Measurements from ENCODE around the gene RILPL2.
"Not testable (repeated sequence)": the region's sequence is repeated elsewhere in the genome, so short reads cannot be mapped to it uniquely, and the experiment has no call there.

Gene RILPL2

DNA sequence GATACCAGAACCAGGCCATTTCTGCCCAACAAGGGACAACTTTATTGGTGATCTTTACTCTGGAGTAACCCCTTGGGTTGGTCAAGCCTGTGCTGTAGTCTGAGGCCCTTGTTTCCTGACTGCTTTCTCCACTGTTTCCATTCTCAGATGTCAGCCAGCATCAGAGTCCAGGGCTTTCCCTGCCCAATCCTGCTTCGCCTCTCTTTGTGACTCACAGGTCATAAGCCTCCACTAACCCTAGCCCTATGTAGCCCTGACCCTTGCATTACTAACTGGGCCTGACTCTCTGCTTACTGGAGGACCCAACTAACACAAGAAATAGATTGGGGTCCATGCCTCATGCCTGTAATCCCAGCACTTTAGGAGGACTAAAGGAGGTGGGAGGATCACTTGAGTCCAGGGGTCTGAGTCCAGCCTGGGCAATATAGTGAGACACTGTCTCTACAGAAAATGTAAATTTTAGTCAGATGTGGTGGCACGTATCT lies 12.8 kb upstream of the RILPL2 start:
- no peak overlapping the region for H3K9ac ChIP-seq (ENCODE audit: low read length)
- DNase-seq (ENCODE audit: low read depth), result no peak
- no peak overlapping the region for H3K4me3 ChIP-seq (ENCODE audit: low read length)
- no peaks in the 10 kb centered on the region for H3K9me3 ChIP-seq (ENCODE audit: control insufficient read depth, low read length)
- H3K27me3 ChIP-seq (replicated peaks; ENCODE audit: control insufficient read depth, insufficient read depth, low read length), result no peaks in the 10 kb centered on the region
- no peaks in the 10 kb centered on the region for H3K36me3 ChIP-seq (ENCODE audit: control insufficient read depth, insufficient read depth, low read length, severe bottlenecking)
- H3K4me1 ChIP-seq (ENCODE audit: control insufficient read depth, insufficient read depth, low read length), result peaks cover 29% of the 10 kb centered on the region

DNA sequence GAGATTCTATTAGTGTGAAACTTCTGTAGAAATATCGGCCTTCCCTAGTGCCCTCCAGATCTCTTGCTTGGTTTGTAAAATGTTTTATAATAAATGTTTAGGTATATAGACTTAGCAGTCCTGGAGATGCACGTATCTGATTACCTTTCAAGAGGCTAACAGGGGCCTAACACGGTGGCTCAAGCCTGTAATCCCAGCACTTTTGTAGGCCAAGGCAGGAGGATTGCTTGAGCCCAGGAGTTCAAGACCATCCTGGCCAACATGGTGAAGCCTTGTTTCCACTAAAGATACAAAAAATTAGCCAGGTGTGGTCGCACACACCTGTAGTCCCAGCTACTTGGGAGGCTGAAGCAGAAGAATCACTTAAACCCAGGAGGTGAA lies 9.8 kb upstream of the RILPL2 start:
- H3K4me3 ChIP-seq (ENCODE audit: low read length), result peak overlapping the region; percentile 15
- DNase-seq (ENCODE audit: low read depth), result no peak
- no peaks in the 10 kb centered on the region for H3K36me3 ChIP-seq (ENCODE audit: control insufficient read depth, insufficient read depth, low read length, severe bottlenecking)
- peaks cover 32% of the 10 kb centered on the region for H3K4me1 ChIP-seq (ENCODE audit: control insufficient read depth, insufficient read depth, low read length)
- H3K27me3 ChIP-seq (replicated peaks; ENCODE audit: control insufficient read depth, insufficient read depth, low read length), result no peaks in the 10 kb centered on the region
- H3K9ac ChIP-seq (ENCODE audit: low read length), result peak overlapping the region; percentile 70
- H3K9me3 ChIP-seq (ENCODE audit: control insufficient read depth, low read length), result no peaks in the 10 kb centered on the region

DNA sequence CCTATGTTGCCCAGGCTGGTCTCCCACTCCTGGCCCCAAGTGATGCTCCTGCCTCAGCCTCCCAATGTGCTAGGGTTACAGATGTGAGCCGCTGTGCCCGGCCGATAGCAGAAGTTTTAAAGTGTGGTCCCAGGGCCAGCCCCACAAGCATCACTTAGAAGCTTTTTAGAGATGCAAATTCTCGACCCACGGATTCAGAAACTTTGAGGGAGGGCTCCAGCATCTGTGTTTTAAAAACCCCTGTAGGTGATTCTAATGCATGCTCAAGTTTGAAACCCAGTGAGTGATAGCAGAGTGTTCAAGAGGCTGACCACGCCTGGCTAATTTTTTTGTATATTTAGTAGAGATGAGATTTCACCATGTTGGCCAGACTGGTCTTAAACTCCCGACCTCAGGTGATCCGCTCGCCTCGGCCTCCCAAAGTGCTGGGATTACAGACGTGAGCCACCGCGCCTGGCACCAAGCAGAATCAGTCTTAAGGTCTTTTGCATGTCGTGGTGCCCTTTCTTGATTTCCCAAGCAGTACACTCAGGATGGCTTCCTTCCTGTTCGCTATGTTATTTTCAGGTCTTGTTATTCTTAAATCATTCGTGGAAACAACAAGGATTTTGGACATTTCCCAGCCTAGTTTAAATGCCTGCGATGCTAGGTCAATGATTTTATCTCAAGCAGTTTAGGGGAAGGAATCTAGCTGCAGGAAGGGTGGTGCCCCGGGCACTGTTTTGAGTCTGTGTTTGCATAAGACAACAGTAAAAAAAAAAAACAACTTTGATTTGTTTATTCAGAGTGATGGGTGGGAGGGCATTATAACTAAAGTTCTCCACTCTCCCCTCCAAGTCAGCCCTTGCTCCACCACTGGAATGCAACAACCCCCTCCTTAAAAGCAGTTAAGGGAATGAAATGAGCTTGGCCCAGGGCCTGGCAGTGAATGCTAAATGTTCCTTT lies 9.2 kb upstream of the RILPL2 start:
- peaks cover 32% of the 10 kb centered on the region for H3K4me1 ChIP-seq (ENCODE audit: control insufficient read depth, insufficient read depth, low read length)
- DNase-seq (ENCODE audit: low read depth), result peak; percentile 95
- H3K9ac ChIP-seq (ENCODE audit: low read length), result peak overlapping the region; percentile 70

DNA sequence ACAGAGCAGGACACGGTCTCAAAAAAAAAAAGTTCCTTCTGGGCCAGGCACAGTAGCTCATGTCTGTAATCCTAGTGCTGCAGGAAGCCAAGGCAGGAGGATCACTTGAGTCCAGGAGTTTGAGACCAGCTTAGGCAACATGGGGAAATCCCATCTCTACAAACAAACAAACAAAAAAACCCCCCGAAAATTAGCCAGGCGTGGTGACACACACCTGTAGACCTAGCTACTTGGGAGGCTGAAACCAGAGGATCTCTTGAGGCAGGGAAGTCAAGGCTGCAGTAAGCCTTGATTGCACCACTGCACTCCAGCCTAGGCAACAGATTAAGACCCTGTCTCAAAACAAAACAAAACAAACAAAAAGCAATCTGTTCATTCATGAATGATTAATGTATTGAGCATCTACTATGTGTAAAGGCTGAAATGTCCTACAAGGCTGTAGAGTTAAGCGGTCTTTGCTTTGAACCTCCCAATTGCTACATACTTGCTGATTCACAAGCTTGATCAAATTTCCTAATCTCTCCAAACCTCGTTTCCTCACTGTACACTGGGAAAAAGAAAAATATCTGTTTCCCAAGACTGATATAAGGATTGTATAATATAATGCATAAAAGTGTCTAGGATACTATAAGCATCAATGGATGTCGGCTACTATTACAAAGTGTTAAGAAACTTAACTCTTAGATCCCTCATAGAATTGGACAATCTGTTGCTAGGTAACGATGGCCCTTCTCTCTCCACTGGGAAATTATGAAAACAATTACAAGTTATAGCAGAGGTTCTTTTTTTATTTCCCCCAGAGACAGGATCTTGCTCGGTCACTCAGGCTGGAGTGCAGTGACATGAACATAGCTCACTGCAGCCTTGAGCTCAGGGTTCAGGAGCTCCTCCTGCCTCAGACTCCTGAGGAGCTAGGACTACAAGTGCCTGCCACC lies 7.9 kb upstream of the RILPL2 start:
- H3K9me3 ChIP-seq (ENCODE audit: control insufficient read depth, low read length), result no peaks in the 10 kb centered on the region
- H3K36me3 ChIP-seq (ENCODE audit: control insufficient read depth, insufficient read depth, low read length, severe bottlenecking), result no peaks in the 10 kb centered on the region
- H3K27me3 ChIP-seq (replicated peaks; ENCODE audit: control insufficient read depth, insufficient read depth, low read length), result no peaks in the 10 kb centered on the region

More for the DNA sequence above, 9.2 kb upstream of the RILPL2 start:
- Histone ChIP-seq H3K9me3 (ENCODE audit: control insufficient read depth, low read length) (no peaks in the 10 kb centered on the region), H3K4me3 (ENCODE audit: low read length) (peak overlapping the region; percentile 15), H3K27me3 (replicated peaks; ENCODE audit: control insufficient read depth, insufficient read depth, low read length) (no peaks in the 10 kb centered on the region), H3K36me3 (ENCODE audit: control insufficient read depth, insufficient read depth, low read length, severe bottlenecking) (no peaks in the 10 kb centered on the region)

DNA sequence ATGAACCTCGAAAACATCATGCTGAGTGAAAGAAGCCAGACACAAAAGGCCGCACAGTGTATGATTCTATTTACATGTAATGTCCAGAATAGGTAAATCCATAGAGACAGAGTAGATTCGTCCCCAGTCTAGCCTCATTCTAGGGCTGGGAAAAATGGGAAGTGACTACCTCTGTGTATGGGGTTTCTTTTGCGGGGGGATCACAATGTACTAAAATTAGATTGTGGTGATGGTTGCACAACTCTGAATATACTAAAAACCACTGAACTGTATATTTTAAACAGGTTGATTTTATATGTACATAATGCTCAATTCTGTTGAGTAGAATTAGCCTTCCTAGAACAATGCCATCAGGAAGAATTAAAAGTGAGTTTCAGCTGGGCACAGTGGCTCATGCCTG lies 6.3 kb upstream of the RILPL2 start:
- Histone ChIP-seq H3K4me3 (ENCODE audit: low read length) (no peak overlapping the region), H3K9ac (ENCODE audit: low read length) (no peak overlapping the region), H3K27me3 (replicated peaks; ENCODE audit: control insufficient read depth, insufficient read depth, low read length) (no peaks in the 10 kb centered on the region), H3K36me3 (ENCODE audit: control insufficient read depth, insufficient read depth, low read length, severe bottlenecking) (no peaks in the 10 kb centered on the region), H3K4me1 (ENCODE audit: control insufficient read depth, insufficient read depth, low read length) (peaks cover 27% of the 10 kb centered on the region), H3K9me3 (ENCODE audit: control insufficient read depth, low read length) (no peaks in the 10 kb centered on the region)
- DNase-seq (ENCODE audit: low read depth), result no peak

More for the DNA sequence above, 7.9 kb upstream of the RILPL2 start:
- H3K4me3 ChIP-seq (ENCODE audit: low read length), result no peak overlapping the region
- H3K9ac ChIP-seq (ENCODE audit: low read length), result no peak overlapping the region
- peaks cover 30% of the 10 kb centered on the region for H3K4me1 ChIP-seq (ENCODE audit: control insufficient read depth, insufficient read depth, low read length)
- DNase-seq (ENCODE audit: low read depth), result peak; percentile 91

DNA sequence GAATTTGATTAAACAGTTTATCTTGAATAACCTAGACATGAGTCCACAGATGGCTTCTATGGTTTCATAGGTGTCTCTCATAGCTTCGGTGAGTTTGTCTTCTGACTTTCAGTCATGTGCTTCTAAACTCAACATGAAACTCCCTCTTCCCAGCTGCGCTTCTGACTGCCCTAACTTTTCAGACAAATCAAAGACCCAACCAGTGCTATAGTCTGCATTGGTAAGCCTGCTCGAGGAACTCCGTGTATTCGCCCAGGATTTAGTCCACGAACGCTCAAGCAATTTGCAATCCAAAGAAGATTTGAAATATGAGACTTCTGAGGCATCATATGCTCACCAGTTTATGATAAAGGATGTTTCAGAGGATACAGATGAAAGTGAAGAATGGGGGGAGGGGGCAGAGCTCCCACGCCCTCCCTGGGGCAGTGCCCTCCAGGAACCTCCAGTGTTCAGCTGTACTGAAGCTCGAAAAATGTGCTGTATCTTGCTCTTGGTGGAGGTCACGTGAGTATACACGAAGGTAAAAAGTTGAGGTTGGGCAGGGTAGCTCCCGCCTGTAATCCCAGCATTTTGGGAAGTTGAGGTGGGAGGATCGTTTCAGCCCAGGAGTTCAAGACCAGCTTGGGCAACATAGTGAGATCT lies 5.2 kb upstream of the RILPL2 start:
- peaks cover 26% of the 10 kb centered on the region for H3K4me1 ChIP-seq (ENCODE audit: control insufficient read depth, insufficient read depth, low read length)
- no peak overlapping the region for H3K9ac ChIP-seq (ENCODE audit: low read length)
- no peaks in the 10 kb centered on the region for H3K27me3 ChIP-seq (replicated peaks; ENCODE audit: control insufficient read depth, insufficient read depth, low read length)
- H3K9me3 ChIP-seq (ENCODE audit: control insufficient read depth, low read length), result no peaks in the 10 kb centered on the region
- no peaks in the 10 kb centered on the region for H3K36me3 ChIP-seq (ENCODE audit: control insufficient read depth, insufficient read depth, low read length, severe bottlenecking)
- H3K4me3 ChIP-seq (ENCODE audit: low read length), result no peak overlapping the region
- no peak for DNase-seq (ENCODE audit: low read depth)

DNA sequence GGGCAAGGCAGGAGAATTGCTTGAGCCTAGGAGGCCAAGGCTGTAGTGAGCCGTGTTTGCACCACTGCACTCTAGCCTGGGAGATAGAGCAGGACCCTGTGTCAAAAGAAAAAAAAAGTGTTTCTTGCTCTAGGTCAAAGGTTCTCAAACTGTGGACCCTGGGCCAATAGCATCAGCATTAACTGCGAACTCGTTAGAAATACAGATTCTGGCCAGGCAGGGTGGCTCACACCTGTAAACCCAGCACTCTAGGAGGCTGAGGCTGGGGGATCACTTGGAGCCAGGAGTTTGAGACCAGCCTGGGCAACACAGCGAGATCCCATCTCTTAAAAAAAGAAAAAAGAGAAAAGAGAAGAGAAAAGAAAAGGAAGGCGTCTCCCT lies 858 bp downstream of the RILPL2 start:
- H3K9ac ChIP-seq (ENCODE audit: low read length), result peak overlapping the region; percentile 94
- H3K27me3 ChIP-seq (replicated peaks; ENCODE audit: control insufficient read depth, insufficient read depth, low read length), result no peaks in the 10 kb centered on the region
- no peak for DNase-seq (ENCODE audit: low read depth)
- H3K4me1 ChIP-seq (ENCODE audit: control insufficient read depth, insufficient read depth, low read length), result peaks cover 16% of the 10 kb centered on the region
- H3K36me3 ChIP-seq (ENCODE audit: control insufficient read depth, insufficient read depth, low read length, severe bottlenecking), result peaks cover 2% of the 10 kb centered on the region
- peak overlapping the region; percentile 98 for H3K4me3 ChIP-seq (ENCODE audit: low read length)
- no peaks in the 10 kb centered on the region for H3K9me3 ChIP-seq (ENCODE audit: control insufficient read depth, low read length)

DNA sequence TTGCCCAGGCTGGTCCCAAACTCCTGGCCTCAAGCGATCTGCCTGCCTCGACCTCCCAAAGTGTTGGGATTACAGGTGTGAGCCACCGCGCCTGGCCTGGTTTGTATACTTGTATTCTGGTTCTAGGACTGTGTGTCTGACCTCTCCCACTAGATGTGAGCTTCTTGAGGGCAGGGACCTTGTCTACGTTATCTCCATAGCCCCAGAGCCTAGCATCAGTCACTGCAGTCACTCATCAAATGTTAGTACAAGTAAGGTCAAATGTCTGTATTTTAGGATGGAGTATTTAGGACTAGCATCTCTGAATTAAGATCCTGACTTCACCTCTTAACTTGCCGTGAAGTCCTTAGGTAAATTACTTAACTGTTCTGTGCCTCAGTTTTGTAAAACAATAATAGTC lies 2.9 kb downstream of the RILPL2 start:
- no peaks in the 10 kb centered on the region for H3K9me3 ChIP-seq (ENCODE audit: control insufficient read depth, low read length)
- no peak for DNase-seq (ENCODE audit: low read depth)
- peaks cover 7% of the 10 kb centered on the region for H3K36me3 ChIP-seq (ENCODE audit: control insufficient read depth, insufficient read depth, low read length, severe bottlenecking)
- no peak overlapping the region for H3K4me3 ChIP-seq (ENCODE audit: low read length)
- H3K9ac ChIP-seq (ENCODE audit: low read length), result no peak overlapping the region
- peaks cover 16% of the 10 kb centered on the region for H3K4me1 ChIP-seq (ENCODE audit: control insufficient read depth, insufficient read depth, low read length)
- no peaks in the 10 kb centered on the region for H3K27me3 ChIP-seq (replicated peaks; ENCODE audit: control insufficient read depth, insufficient read depth, low read length)

DNA sequence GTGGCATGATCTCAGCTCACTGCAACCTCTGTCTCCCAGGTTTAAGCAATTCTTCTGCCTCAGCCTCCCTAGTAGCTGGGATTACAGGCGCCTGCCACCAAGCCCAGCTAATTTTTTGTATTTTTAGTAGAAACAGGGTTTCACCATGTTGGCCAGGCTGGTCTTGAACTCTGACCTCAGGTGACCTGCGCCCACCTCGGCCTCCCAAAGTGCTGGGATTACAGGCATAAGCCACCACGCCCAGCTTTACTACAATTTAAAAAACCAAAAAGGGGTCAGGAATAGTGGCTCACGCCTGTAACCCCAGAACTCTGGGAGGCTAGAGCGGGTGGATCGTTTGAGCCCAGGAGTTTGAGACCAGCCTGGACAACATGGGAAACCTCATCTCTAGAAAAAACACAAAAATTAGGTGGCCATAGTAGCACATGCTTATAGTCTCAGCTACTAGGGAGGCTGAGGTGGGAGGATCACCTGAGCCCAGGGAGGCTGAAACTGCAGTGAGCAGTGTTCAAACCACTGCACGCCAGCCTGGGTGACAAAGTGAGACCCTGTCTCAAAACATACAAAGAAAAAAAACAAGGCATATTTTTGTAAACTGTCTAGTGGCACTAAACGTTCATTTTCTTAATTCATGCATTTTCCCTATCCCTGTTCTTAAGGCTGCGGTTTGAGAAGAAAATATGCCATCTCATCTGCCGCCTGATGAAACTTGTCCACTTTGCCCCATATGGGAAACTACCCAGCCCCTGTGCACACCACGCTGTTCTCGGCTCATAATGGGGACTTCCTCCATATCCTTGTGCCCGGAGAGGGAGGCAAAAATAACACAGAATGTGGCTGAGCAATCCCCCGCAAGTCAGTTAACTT lies 4.3 kb downstream of the RILPL2 start:
- peak overlapping the region; percentile 58 for H3K4me3 ChIP-seq (ENCODE audit: low read length)
- not testable (repeated sequence) for H3K27me3 ChIP-seq (replicated peaks; ENCODE audit: control insufficient read depth, insufficient read depth, low read length); DNase-seq (ENCODE audit: low read depth); H3K9me3 ChIP-seq (ENCODE audit: control insufficient read depth, low read length)
- peaks cover 16% of the 10 kb centered on the region for H3K4me1 ChIP-seq (ENCODE audit: control insufficient read depth, insufficient read depth, low read length)
- peaks cover 14% of the 10 kb centered on the region for H3K36me3 ChIP-seq (ENCODE audit: control insufficient read depth, insufficient read depth, low read length, severe bottlenecking)
- H3K9ac ChIP-seq (ENCODE audit: low read length), result peak overlapping the region; percentile 34

DNA sequence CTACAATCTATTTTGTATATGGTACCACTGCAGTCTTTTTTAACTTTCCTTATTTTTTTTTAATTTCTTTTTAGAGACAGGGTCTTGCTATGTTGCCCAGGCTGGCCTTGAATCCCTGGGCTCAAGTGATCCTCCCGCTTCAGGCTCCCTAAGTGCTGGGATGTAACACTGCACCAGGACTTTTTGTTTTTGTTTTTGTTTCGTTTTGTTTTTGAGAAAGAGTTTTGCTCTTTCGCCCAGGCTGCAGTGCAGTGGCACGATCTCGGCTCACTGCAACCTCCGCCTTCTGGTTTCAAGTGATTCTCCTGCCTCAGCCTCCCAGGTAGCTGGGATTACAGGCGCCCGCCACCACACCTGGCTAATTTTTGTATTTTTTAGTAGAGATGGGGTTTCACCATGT lies 7.4 kb downstream of the RILPL2 start:
- not testable (repeated sequence) for H3K4me3 ChIP-seq (ENCODE audit: low read length); H3K9me3 ChIP-seq (ENCODE audit: control insufficient read depth, low read length); H3K9ac ChIP-seq (ENCODE audit: low read length); H3K27me3 ChIP-seq (replicated peaks; ENCODE audit: control insufficient read depth, insufficient read depth, low read length); DNase-seq (ENCODE audit: low read depth); H3K4me1 ChIP-seq (ENCODE audit: control insufficient read depth, insufficient read depth, low read length)
- H3K36me3 ChIP-seq (ENCODE audit: control insufficient read depth, insufficient read depth, low read length, severe bottlenecking), result peaks cover 14% of the 10 kb centered on the region
